GM23338 (cell line): ENCODE measurements around the gene PDCD7.

Experiments
- CTCF ChIP-seq, 2 experiments: fragments of 200-600 bp in 1 of 2; sonication (generic) in 1 of 2; conservative IDR thresholded peaks; 2 replicates each; pipeline versions ENCODE4 v1.5.1 to v1.6.1; 2016 to 2017; ENCODE audit warnings: antibody characterized with exemption in 2 of 2, low read depth in 2 of 2, mild to moderate bottlenecking in 2 of 2, moderate library complexity in 1 of 2
- EZH2 ChIP-seq: fragments of 200-600 bp; sonication (generic); IDR thresholded peaks from one replicate; pipeline ENCODE4 v1.8.0; 2017; ENCODE audit warnings: antibody characterized with exemption, mild to moderate bottlenecking, low read depth; ENCODE audit not compliant: unreplicated experiment
- EZH2phosphoT487 ChIP-seq: fragments of 200-600 bp; sonication (generic); IDR thresholded peaks from one replicate; pipeline ENCODE4 v1.8.1; 2018; ENCODE audit warnings: antibody characterized with exemption; ENCODE audit not compliant: unreplicated experiment
- JUNB ChIP-seq: IDR thresholded peaks from one replicate; pipeline ENCODE4 v1.6.1; 2016; ENCODE audit warnings: antibody characterized with exemption; ENCODE audit not compliant: unreplicated experiment
- POLR2AphosphoS5 ChIP-seq: IDR thresholded peaks from 2 replicates; pipeline ENCODE4 v1.6.1; 2016; ENCODE audit warnings: antibody characterized with exemption, low read depth
- TF ChIP-seq, protein P1 (sequence below): IDR thresholded peaks from one replicate; pipeline ENCODE4 v1.6.1; 2018; ENCODE audit warnings: antibody characterized with exemption; ENCODE audit not compliant: unreplicated experiment

DNA sequence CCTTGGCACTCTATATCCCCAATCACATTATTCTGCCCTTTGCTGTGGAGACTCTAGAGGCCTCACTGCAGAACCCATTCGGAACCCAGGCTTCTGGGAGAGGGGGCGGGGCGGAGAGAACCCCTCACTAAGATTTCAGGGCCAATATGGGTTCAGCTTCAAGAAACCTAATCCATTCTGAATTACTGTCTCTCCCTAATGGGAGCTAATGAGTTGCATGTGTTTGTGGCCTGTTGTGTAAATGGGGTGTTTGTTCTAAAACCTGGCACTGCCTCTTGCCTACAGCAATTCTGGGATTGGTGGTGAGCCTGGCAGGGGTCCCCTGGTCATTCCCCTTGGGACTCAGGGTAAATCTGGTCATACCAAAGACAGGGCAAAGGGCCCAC is 65.2 kb downstream of the PDCD7 start:
- no peak for TF ChIP-seq CTCF (conservative IDR thresholded peaks at IDR 0.05; ENCODE audit: low read depth in 2 of 2)
- TF ChIP-seq EZH2: no peak
- TF ChIP-seq, protein P1, sequence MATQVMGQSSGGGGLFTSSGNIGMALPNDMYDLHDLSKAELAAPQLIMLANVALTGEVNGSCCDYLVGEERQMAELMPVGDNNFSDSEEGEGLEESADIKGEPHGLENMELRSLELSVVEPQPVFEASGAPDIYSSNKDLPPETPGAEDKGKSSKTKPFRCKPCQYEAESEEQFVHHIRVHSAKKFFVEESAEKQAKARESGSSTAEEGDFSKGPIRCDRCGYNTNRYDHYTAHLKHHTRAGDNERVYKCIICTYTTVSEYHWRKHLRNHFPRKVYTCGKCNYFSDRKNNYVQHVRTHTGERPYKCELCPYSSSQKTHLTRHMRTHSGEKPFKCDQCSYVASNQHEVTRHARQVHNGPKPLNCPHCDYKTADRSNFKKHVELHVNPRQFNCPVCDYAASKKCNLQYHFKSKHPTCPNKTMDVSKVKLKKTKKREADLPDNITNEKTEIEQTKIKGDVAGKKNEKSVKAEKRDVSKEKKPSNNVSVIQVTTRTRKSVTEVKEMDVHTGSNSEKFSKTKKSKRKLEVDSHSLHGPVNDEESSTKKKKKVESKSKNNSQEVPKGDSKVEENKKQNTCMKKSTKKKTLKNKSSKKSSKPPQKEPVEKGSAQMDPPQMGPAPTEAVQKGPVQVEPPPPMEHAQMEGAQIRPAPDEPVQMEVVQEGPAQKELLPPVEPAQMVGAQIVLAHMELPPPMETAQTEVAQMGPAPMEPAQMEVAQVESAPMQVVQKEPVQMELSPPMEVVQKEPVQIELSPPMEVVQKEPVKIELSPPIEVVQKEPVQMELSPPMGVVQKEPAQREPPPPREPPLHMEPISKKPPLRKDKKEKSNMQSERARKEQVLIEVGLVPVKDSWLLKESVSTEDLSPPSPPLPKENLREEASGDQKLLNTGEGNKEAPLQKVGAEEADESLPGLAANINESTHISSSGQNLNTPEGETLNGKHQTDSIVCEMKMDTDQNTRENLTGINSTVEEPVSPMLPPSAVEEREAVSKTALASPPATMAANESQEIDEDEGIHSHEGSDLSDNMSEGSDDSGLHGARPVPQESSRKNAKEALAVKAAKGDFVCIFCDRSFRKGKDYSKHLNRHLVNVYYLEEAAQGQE: no peak
- TF ChIP-seq POLR2AphosphoS5: no peak
- TF ChIP-seq JUNB: no peak
- TF ChIP-seq EZH2phosphoT487: no peak
